ENCODE measurements around the gene KIF26A.
"Not testable (repeated sequence)": the region's sequence is repeated elsewhere in the genome, so short reads cannot be mapped to it uniquely, and the experiment has no call there.

- not testable (repeated sequence) for TF ChIP-seq POLR2A (IDR thresholded peaks at IDR 0.05; ENCODE audit: low read depth, low read length); RAD21 (IDR thresholded peaks at IDR 0.05; ENCODE audit: low read length); USF2 (IDR thresholded peaks at IDR 0.05; ENCODE audit: low read depth, low read length)
Observed at GRCh38 chr14:104153394-104153755, 15.0 kb downstream of the KIF26A start.

Measured in IMR-90 (cell line).